Hematopoietic multipotent progenitor cell (in vitro differentiated cells): ENCODE results near the gene VPS26A. TPM values are rescaled to one million over a fixed set of nuclear protein-coding genes. Genes with fewer than 3 reads are reported as not detected.
A peak's percentile ranks its signal among the peaks of the same experiment; 100 is the strongest.
"Not testable (repeated sequence)": the region's sequence is repeated elsewhere in the genome, so short reads cannot be mapped to it uniquely, and the experiment has no call there.

Experiments
- DNase-seq, 3 donors: peaks; one replicate each; pipeline ENCODE4 v3.0.0-alpha.2; 2011 to 2015; ENCODE audit warnings: low read depth in 2 of 3, low spot score in 2 of 3
- total RNA-seq: library from RNA; depleted of rRNA; stranded (reverse); fragments of >200 nt; gene quantifications from one replicate; pipeline ENCODE4 v1.2.3, GENCODE V29; 2012

The VPS26A gene
- total RNA-seq, 1 donor, result 7.0 TPM

GRCh38 chr10:69172241-69172982 lies 48.4 kb downstream of the VPS26A start:
- no peak for DNase-seq

GRCh38 chr10:69175326-69175725 lies 51.3 kb downstream of the VPS26A start:
- not testable (repeated sequence) for DNase-seq

GRCh38 chr10:69176823-69177222 lies 52.8 kb downstream of the VPS26A start:
- DNase-seq, result no peak

- DNase-seq, result no peak
These were observed 55.2 kb downstream of the VPS26A start for GRCh38 chr10:69179089-69179742.

DNA sequence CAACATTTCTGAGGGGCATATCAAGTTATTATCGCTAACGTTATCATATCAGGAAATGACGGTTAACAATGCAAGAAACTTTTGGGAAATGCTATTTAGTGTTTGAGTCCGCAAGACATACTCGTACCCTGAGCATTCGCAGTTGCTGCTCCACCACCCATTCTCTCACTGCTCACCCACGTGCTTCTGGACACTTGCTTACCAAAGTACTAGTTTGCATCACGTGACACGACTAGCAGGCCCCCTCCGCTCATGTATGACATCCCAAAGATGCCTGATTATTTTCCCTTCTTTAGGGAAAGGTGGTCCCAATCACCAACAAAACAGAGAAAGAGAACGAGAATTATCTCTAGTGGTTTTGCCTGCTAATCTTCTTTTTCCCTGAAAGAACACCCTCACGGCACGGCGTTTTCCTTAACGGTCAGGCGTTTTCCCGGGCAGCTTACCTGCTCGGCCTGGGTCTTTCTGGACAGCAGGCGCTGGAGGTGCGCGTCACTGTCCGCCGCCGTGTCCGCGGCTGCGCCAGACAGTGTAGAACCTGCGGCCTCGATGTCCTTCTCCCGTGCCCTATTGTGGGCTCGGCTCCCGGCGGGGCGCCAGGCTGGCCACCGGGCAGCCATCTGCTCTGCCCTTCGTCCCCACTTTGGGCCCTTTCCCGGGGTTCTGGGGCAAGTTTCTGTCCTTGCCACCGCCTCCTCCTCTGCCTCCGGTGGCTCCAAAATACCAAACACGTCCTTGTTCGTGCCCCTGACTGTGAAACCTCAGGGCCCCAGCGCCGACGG lies 56.0 kb downstream of the VPS26A start, which contains the start of gene SUPV3L1:
SUPV3L1 (plus strand) TSS at position 492 of the 782 bp plus-strand sequence; CDS start at position 550, 58 bp downstream.
- peak; percentile 80 to 98 (median 96) for DNase-seq

DNA sequence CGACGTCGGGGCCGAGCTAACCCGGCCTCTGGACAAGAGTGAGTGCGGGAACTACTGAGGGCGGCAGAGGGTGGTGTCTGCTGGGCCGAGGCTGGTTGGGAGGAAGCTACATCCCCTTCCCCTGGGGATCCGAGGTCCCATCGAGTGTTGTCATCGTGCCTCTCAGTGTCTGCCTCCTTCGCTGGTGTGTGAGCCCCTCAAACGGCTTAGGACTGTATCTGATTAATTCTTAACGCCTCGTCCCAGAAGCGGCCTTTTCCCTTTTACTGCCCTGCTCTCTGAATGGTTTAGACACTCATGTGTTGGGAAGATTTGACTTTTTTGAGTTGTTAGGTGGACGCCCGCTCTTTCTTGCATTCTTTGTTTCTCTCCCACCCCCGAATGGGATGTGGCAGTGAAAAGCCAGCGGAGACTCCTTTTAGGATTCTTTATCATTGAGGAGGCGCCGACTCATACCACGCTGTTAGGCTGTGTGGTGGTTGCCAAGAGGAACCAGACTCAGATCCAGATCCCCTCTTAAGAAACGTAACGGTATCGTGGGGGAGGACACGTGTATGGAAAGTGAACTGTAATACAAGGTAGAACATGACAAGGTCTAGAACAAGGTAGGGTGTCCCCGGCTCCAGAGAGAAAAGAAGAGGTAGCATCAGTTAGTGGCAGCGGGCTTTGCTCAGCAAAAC lies 56.7 kb downstream of the VPS26A start:
- peak in 2 of 3 donors; percentile 11 to 49 for DNase-seq

GRCh38 chr10:69181433-69181832 lies 57.5 kb downstream of the VPS26A start:
- no peak for DNase-seq

DNA sequence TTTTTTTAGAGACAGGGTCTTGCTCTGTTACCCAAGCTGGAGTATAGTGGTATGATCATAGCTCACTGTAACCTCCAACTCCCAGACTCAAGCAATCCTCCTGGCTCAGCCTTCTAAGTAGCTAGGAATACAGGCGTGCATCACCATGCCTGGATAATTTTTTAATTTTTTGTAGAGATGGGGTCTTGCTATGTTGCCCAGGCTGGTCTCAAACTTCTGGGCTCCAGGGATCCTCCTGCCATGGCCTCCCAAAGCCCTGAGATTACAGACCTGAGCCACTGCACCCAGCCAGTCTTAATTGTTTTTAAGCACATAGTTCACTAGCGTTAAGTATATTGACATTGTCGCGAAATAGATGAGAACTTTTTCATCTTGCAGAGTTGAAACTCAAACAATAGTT lies 58.0 kb downstream of the VPS26A start:
- DNase-seq, result no peak

- DNase-seq, result no peak
These were observed 62.5 kb downstream of the VPS26A start for GRCh38 chr10:69186524-69186923.

GRCh38 chr10:69201045-69201444 lies 77.1 kb downstream of the VPS26A start:
- no peak for DNase-seq

- no peak for DNase-seq
These were observed 78.4 kb downstream of the VPS26A start for GRCh38 chr10:69202332-69202731.

DNA sequence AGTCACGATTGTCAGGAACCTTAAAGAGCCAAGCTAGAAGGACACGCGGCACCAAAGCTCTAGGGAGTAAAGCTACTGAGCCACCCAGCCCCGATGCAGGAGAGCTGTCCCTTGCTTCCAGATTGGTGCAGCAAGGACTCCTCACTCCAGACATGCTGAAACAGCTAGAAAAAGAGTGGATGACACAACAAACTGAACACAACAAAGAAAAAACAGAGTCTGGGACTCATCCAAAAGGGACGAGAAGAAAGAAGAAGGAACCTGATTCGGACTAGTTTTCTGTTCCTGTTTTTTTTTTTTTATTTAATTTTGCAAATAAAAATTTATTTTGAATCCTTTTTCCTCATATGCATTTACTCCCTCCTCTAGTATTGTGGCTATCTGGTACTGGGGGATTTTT lies 84.8 kb downstream of the VPS26A start:
- DNase-seq, result no peak

DNA sequence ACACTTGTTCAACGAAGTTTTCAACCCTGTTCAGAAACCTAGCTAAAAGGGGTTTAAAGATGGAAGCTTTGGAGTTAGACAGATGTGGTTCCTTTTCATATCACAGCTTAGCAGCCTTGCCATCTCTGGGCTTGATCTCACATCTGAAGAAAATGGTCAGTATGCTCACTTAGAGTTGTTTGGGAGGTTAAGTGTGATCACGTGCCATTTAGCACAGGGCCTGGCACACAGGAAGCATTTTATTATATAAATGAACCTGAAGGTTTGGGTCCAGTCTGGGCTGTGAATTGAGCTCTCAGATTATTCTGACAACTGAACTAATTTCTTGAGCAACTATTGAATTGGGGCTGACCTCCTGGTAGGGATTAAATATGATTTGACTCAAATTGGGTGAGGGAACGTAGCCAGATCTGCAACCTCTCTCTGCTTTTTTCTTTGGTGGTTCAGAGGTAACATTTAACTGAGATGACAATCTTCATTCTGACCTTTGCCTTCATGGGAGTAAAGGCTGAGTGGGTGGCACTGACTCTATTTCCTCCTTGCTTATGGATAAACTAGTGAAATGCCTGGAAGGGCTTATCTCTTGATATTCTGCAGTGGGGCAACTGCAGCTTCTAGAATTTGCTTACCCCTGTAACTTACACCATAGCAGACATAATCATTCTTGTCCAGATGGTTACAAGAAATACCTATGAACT lies 86.0 kb downstream of the VPS26A start:
- DNase-seq, result no peak

DNA sequence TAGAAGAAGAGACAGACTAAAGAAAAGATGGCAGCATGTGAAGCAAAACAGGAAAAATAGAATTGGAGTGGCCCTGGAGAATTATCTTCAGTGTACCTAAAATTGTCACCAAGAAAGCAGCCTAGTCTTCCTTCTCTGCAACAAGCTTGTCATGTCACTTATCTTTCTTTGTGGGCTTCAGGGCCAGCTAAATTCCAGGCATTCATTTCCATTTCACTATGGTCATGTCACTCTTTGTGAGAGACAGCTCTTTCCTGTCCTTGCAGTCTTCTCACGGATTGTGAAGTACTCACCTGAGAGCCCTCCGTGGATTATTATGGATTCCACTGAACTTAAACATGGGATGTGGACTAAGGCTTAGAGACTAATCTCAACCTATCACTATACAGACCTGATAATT lies 87.1 kb downstream of the VPS26A start:
- DNase-seq, result no peak

GRCh38 chr10:69211524-69211923 lies 87.5 kb downstream of the VPS26A start:
- no peak for DNase-seq

GRCh38 chr10:69213591-69214311 lies 89.8 kb downstream of the VPS26A start:
- DNase-seq, result peak in 1 of 3 donors; percentile 11

- DNase-seq, result no peak
These were observed 90.7 kb downstream of the VPS26A start for GRCh38 chr10:69214666-69215131.

DNA sequence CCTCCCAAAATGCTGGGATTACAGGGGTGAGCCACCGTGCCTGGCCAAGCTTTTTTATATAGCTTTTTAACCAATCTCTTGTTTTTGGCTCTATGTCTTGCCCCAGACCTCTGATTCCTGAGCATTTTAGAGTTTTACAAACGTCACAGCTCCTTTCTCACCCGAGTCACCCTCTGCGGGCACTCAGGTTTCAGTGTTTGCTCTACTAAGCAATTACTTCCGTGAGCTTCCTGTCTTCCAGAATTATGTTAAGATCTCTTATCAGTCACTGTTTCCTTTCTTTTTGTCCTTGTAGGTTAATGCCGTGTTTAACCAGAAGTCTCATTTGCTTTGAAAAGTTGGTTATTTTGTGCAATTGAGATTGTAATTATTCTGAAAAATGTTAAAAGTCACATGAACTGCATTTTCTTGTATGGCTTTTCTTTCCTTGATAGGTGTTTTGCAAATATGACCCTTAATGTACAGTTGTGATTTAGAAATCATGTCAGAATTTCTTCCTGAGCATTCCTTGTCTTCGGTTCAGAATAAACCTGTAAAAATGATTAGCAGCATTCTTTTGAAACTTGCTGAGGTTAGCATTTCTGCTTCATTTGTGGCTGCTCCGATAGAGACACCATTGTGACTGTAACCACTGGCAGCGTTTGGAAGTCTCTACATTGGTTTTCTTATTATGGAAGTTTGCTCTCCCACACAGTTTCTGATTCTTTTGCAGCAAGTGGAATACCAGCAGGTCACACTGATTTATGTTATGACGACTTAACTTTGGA lies 91.6 kb downstream of the VPS26A start:
- DNase-seq, result peak in 2 of 3 donors; percentile 12 to 23
